ENCODE results near the gene GDI2.

- TF ChIP-seq BHLHE40 (IDR thresholded peaks at IDR 0.05; ENCODE audit: borderline replicate concordance) (no peak), L3MBTL2 (conservative IDR thresholded peaks at IDR 0.05) (no peak), FOXM1 (IDR thresholded peaks at IDR 0.05; ENCODE audit: borderline replicate concordance) (no peak), SP1 (IDR thresholded peaks at IDR 0.05) (no peak), LEF1 (IDR thresholded peaks at IDR 0.05; ENCODE audit: borderline replicate concordance) (no peak), NFRKB (IDR thresholded peaks at IDR 0.05) (no peak), SUZ12 (IDR thresholded peaks at IDR 0.05) (no peak), ELF4 (IDR thresholded peaks at IDR 0.05) (no peak), HDGF (IDR thresholded peaks at IDR 0.05; ENCODE audit: borderline replicate concordance) (no peak), CTBP1 (IDR thresholded peaks at IDR 0.05; ENCODE audit: borderline replicate concordance) (no peak), FOXA1 (IDR thresholded peaks at IDR 0.05) (no peak)
Observed at GRCh38 chr10:5760515-5760914, 52.7 kb downstream of the GDI2 start.

Data from HEK293T (cell line).